GM23338 (cell line): Measurements from ENCODE around the gene NR5A2. TPM values are rescaled to one million over a fixed set of nuclear protein-coding genes. Genes with fewer than 3 reads are reported as not detected.
"Not testable (repeated sequence)": the region's sequence is repeated elsewhere in the genome, so short reads cannot be mapped to it uniquely, and the experiment has no call there.

Experiments
- ATAC-seq: fragments of 200-7000 bp; cut with Tn5 transposase; 3 replicates; pipeline ENCODE4 v1.9.1; 2020
- DNase-seq: peaks from one replicate; pipeline ENCODE4 v3.0.0-alpha.2; 2015; ENCODE audit warnings: low spot score
- H2AFZ ChIP-seq: fragments of 200-600 bp; sonication (generic); 2 replicates; pipeline ENCODE4 v1.8.0; 2016; ENCODE audit warnings: antibody characterized with exemption, mild to moderate bottlenecking, moderate library complexity
- H3F3A ChIP-seq: fragments of 200-600 bp; sonication (generic); replicated peaks from 2 replicates; pipeline ENCODE4 v1.8.0; 2017; ENCODE audit warnings: antibody characterized with exemption, mixed run types, low read depth
- H3K27ac ChIP-seq: fragments of 200-600 bp; sonication (generic); 2 replicates; pipeline ENCODE4 v1.6.1; 2016; ENCODE audit warnings: low read depth
- H3K27me3 ChIP-seq: fragments of 200-600 bp; sonication (generic); 2 replicates; pipeline ENCODE4 v1.8.0; 2016; ENCODE audit warnings: mild to moderate bottlenecking, mixed run types, moderate library complexity; ENCODE audit not compliant: insufficient read depth
- H3K36me3 ChIP-seq: fragments of 200-600 bp; sonication (generic); 2 replicates; pipeline ENCODE4 v1.8.0; 2016; ENCODE audit warnings: mild to moderate bottlenecking; ENCODE audit not compliant: insufficient read depth
- H3K4me1 ChIP-seq: fragments of 200-600 bp; sonication (generic); 2 replicates; pipeline ENCODE4 v1.8.0; 2016; ENCODE audit warnings: mild to moderate bottlenecking, moderate library complexity; ENCODE audit not compliant: insufficient read depth
- H3K4me2 ChIP-seq: fragments of 200-600 bp; sonication (generic); 2 replicates; pipeline ENCODE4 v1.7.1; 2017; ENCODE audit warnings: mixed run types
- H3K4me3 ChIP-seq: fragments of 200-600 bp; sonication (generic); 2 replicates; pipeline ENCODE4 v1.6.1; 2016; ENCODE audit warnings: mixed run types
- H3K79me2 ChIP-seq: fragments of 200-600 bp; sonication (generic); replicated peaks from 2 replicates; pipeline ENCODE4 v1.8.0; 2017; ENCODE audit warnings: mild to moderate bottlenecking; ENCODE audit not compliant: insufficient read depth
- H3K9me2 ChIP-seq: fragments of 200-600 bp; sonication (generic); 2 replicates; pipeline ENCODE4 v1.8.0; 2017; ENCODE audit not compliant: insufficient read depth
- H4K20me1 ChIP-seq: fragments of 200-600 bp; sonication (generic); replicated peaks from 2 replicates; pipeline ENCODE4 v1.8.0; 2017; ENCODE audit warnings: mild to moderate bottlenecking; ENCODE audit not compliant: insufficient read depth
- H3K27ac Mint-ChIP-seq: 2 replicates; pipeline ENCODE4 v1.8.0; 2020; ENCODE audit warnings: inconsistent platforms, mild to moderate bottlenecking, moderate library complexity, mixed read lengths
- H3K27me3 Mint-ChIP-seq: 3 replicates; pipeline ENCODE4 v1.8.0; 2022; ENCODE audit warnings: low read depth, mild to moderate bottlenecking, moderate library complexity, mixed read lengths, inconsistent platforms; ENCODE audit not compliant: insufficient read depth, poor library complexity
- H3K36me3 Mint-ChIP-seq: 3 replicates; pipeline ENCODE4 v1.8.0; 2021; ENCODE audit warnings: low read depth, mild to moderate bottlenecking, inconsistent platforms, moderate library complexity, mixed read lengths
- H3K4me1 Mint-ChIP-seq: 3 replicates; pipeline ENCODE4 v1.8.0; 2020; ENCODE audit warnings: mild to moderate bottlenecking, inconsistent platforms, mixed read lengths
- H3K4me3 Mint-ChIP-seq: 3 replicates; pipeline ENCODE4 v1.8.0; 2021; ENCODE audit warnings: moderate library complexity, mild to moderate bottlenecking, inconsistent platforms, mixed read lengths
- H3K9me3 Mint-ChIP-seq: 3 replicates; pipeline ENCODE4 v1.8.0; 2020; ENCODE audit warnings: moderate library complexity, mild to moderate bottlenecking, inconsistent platforms, mixed read lengths
- JUNB ChIP-seq: IDR thresholded peaks from one replicate; pipeline ENCODE4 v1.6.1; 2016; ENCODE audit warnings: antibody characterized with exemption; ENCODE audit not compliant: unreplicated experiment
- NANOG ChIP-seq: IDR thresholded peaks from 2 replicates; pipeline ENCODE4 v1.6.1; 2016; ENCODE audit warnings: antibody characterized with exemption, borderline replicate concordance
- REST ChIP-seq: IDR thresholded peaks from one replicate; pipeline ENCODE4 v1.6.1; 2018; ENCODE audit warnings: antibody characterized with exemption; ENCODE audit not compliant: unreplicated experiment
- STAT1 ChIP-seq: IDR thresholded peaks from one replicate; pipeline ENCODE4 v1.6.1; 2016; ENCODE audit warnings: antibody characterized with exemption; ENCODE audit not compliant: unreplicated experiment
- polyA plus RNA-seq: library from polyadenylated mRNA; unstranded; fragments of >200 nt; fragmentation: Nextera tagmentation; extraction: Ambion mirVana; gene quantifications from 2 replicates; pipeline ENCODE4 v1.2.1, GENCODE V29; 2016
- total RNA-seq: library from RNA; depleted of rRNA; stranded (reverse); fragments of >200 nt; shearing (Covaris generic); gene quantifications from 2 replicates; pipeline ENCODE4 v1.2.3, GENCODE V29; 2014
- TF ChIP-seq, protein P1 (sequence below): IDR thresholded peaks from 2 replicates; pipeline ENCODE4 v1.6.1; 2016; ENCODE audit warnings: antibody characterized with exemption

NR5A2 gene
- total and polyA plus RNA-seq, 2 experiments from 2014 or later = 4.4 to 13.1 TPM

DNA sequence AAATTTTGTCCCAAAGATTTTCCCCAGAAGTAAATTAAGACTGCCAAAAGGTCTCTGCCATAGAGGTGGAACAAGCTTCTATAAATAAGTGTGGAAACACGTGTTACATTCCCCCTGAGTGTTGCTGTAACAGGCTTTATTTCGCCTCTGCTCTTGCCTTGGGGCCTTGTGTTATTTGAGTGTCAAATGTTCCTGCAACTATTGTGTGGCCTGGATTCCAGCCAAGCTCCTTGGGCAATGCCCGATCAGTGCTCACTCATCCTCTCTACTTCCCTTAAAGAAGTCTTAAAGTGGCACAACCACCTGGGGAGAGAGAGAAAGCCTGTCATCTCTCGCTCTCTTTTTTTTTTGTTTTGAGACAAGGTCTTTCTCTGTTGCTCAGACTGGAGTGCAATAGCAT lies 156.7 kb downstream of the NR5A2 start (continued):
- no peak for TF ChIP-seq REST
- TF ChIP-seq, protein P1, sequence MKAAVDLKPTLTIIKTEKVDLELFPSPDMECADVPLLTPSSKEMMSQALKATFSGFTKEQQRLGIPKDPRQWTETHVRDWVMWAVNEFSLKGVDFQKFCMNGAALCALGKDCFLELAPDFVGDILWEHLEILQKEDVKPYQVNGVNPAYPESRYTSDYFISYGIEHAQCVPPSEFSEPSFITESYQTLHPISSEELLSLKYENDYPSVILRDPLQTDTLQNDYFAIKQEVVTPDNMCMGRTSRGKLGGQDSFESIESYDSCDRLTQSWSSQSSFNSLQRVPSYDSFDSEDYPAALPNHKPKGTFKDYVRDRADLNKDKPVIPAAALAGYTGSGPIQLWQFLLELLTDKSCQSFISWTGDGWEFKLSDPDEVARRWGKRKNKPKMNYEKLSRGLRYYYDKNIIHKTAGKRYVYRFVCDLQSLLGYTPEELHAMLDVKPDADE = no peak
- no peak for TF ChIP-seq STAT1
- no peak for TF ChIP-seq NANOG
- TF ChIP-seq JUNB = no peak

DNA sequence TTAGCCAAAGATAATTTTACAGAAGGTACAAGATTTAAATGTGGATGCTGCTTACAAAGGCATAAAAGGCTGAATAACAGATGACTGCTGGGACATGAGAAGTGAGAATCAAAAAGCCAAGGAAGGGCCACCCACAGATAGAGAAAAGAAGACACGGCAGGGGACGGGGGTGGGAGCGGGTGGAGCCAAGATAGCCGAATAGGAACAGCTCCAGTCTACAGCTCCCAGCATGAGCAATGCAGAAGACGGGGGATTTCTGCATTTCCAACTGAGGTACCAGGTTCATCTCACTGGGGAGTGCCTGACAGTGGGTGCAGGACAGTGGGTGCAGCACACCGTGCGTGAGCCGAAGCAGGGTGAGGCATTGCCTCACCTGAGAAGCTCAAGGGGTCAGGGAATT lies 157.7 kb downstream of the NR5A2 start:
- not testable (repeated sequence) for H3K27me3 ChIP-seq, H3K79me2 ChIP-seq, H3K4me1 Mint-ChIP-seq, H3K9me2 ChIP-seq, H2AFZ ChIP-seq, H3K4me3 Mint-ChIP-seq, H3K4me3 ChIP-seq, H3F3A ChIP-seq, H3K27ac Mint-ChIP-seq, ATAC-seq, H3K4me1 ChIP-seq, H3K27ac ChIP-seq, H3K36me3 ChIP-seq, H4K20me1 ChIP-seq, DNase-seq, H3K27me3 Mint-ChIP-seq, H3K4me2 ChIP-seq
- H3K9me3 Mint-ChIP-seq = peaks cover 43% of the 10 kb centered on the region
- H3K36me3 Mint-ChIP-seq = peaks cover 35% of the 10 kb centered on the region

- H3K27me3 Mint-ChIP-seq, H2AFZ ChIP-seq, H3K4me1 Mint-ChIP-seq, H3K79me2 ChIP-seq, H3K27me3 ChIP-seq, DNase-seq, H3K4me3 Mint-ChIP-seq, H3K9me2 ChIP-seq, H3K4me3 ChIP-seq, H3K27ac Mint-ChIP-seq, H3K27ac ChIP-seq, H3F3A ChIP-seq, H3K4me1 ChIP-seq, ATAC-seq, H3K36me3 ChIP-seq, H4K20me1 ChIP-seq, H3K4me2 ChIP-seq: not testable (repeated sequence)
- peaks cover 47% of the 10 kb centered on the region for H3K9me3 Mint-ChIP-seq
- H3K36me3 Mint-ChIP-seq = peaks cover 35% of the 10 kb centered on the region
Observed at GRCh38 chr1:200187332-200187731, 159.8 kb downstream of the NR5A2 start.
